HG02943 (cell line): ENCODE measurements around the gene IGFBP7.

Experiments used
- ATAC-seq: cut with Tn5 transposase; IDR thresholded peaks from one replicate; pipeline ENCODE4 v1.9.1; 2021; ENCODE audit warnings: mild to moderate bottlenecking, low read depth, moderate library complexity; ENCODE audit not compliant: unreplicated experiment

Gene IGFBP7

DNA sequence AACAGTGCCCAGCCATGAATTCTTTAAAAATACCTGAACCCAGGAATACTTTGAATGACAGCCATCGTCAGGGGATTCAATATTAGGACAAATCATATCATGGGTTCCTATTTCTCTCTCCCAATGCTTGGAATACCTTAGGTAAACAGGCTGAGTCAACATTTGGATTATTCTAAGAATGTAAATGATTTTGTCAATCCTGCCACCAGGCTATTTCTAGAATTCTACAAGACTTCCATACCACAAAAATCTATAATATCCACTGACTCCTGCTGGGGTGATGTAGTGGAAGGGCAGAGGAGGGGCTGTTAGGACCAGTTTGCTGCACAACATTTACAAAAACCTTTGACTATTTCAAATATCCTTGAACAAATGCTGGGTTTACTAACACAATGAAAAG lies 65.2 kb downstream of the IGFBP7 start:
- no peak for ATAC-seq

DNA sequence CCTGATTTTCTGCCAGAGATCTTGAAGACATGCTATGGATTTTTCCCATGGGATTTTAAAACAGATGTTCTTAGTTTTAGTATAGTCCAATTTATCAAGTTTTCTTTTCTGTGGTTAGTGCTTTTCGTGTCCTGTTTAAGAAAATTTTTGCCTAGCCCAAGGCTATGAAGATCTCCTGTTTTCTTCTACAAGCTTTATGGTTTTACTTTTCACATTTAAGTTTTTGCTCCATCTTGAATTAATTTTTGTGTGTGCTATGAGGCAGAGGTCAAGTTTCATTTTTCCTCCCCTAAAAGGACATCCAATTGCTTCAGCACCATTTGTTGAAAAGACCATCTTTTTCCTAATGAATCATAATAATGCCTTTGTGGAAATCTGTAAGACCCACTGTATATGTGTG lies 65.9 kb downstream of the IGFBP7 start:
- ATAC-seq = no peak

- ATAC-seq = no peak
Measured at GRCh38 chr4:57043347-57044251, 66.6 kb downstream of the IGFBP7 start.

DNA sequence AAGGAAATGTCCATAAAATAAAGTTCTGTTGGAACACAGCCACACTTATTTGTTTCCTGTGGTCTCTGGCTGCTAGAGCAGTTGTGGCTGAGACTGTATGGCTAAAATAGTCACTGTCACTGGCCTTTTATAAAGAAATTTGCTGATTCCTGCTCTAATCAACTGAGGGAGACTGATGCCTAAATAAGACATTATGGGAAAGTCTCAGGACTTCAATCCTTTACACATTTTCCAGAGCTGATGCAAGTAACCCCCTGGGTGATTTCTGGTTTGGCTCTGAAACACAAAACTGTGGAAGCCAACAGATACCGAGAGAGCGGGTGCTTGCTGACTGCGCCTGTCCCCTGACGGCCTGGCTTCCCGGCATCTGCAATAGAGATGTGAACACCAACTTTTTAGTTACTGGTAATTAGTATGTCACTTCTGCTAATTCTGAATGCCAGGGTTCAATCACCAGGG lies 67.4 kb downstream of the IGFBP7 start:
- ATAC-seq = no peak

DNA sequence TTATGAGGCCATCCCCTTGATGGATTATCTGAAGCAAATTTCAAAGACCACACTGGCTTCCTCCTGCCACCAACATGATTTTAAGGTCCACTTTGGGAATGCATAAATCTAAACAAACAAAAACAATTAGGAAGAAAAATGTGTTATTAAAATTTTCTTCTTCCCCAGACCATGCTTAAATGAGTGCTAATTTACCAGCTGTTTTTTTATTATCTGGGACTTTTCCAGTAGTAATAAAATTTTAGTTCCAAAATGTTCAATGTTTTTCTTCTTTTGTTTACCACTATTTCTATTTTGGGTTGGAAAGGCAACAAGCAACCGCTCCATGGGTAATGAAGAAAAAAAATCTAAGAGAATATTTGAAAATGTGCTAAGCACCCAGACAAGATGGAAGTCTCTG lies 69.2 kb downstream of the IGFBP7 start:
- ATAC-seq = no peak

DNA sequence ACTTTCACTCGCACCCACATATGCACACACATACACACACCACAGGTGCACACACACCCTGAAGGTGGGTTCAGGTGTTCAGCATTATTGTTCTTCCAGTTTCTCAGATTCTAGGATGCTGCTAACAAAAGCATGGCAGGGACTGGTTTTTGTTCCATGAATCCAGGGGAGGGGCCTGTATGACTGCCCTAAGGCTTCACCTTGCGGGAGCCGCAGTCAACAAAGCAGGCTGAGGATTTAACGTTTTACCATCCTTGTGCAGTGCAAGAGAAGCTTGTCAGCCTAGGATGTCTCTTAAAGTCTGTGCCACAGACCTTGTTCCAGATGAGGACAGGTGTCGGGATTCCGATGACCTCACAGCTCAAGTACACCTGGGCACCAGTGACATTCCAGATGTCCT lies 69.7 kb downstream of the IGFBP7 start:
- ATAC-seq = no peak

- no peak for ATAC-seq
Measured at GRCh38 chr4:57039345-57039744, 70.8 kb downstream of the IGFBP7 start.

GRCh38 chr4:57037982-57038604 lies 72.1 kb downstream of the IGFBP7 start:
- ATAC-seq = no peak

GRCh38 chr4:57034520-57034919 lies 75.7 kb downstream of the IGFBP7 start:
- no peak for ATAC-seq

DNA sequence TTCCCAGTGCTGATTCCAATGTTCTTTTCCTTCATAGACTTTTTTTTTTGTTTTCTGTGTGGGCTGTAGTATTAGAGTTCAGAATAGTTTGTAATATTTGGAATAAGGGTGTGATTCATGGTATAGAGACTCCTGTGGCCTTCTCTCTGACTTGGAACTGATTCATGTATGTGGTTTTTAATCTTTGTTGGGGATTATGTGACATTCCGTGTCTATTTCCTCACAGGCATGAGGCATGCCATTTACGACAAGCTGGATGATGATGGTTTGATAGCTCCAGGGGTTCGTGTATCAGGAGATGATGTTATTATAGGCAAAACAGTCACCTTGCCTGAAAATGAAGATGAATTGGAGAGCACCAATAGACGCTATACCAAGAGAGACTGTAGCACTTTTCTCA lies 87.1 kb downstream of the IGFBP7 start:
- ATAC-seq = no peak

DNA sequence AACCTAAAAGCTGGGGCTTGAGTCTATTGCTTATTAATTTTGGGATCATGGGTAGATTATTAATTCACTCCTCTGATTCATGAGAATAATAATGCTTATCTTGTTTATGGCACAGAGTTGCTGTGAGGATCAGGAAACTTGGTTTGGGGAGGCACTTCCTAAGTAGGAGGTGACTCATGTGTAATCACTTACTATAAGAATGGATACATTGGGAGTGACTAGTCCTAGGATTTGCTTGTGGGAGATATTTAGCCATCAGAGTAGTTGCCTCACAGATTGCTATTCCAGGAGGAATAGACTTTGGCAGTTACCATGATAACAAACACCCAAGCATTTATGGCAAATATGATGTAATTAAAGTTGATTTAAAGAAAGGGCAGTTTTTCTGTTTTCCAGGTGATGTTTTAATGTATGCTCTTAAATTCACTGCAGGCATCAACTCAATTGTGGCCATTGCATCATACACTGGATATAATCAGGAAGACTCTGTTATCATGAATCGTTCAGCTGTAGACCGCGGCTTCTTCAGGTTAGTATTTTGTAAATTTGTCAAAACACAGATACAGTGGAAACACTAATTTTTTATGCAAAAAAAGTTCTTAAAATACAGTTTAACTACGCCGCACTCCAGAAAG lies 89.6 kb downstream of the IGFBP7 start:
- ATAC-seq = no peak

GRCh38 chr4:57018980-57019379 lies 91.2 kb downstream of the IGFBP7 start:
- ATAC-seq = no peak

GRCh38 chr4:57013543-57014120 lies 96.6 kb downstream of the IGFBP7 start:
- no peak for ATAC-seq

GRCh38 chr4:56999751-57000150 lies 110.4 kb downstream of the IGFBP7 start:
- no peak for ATAC-seq

DNA sequence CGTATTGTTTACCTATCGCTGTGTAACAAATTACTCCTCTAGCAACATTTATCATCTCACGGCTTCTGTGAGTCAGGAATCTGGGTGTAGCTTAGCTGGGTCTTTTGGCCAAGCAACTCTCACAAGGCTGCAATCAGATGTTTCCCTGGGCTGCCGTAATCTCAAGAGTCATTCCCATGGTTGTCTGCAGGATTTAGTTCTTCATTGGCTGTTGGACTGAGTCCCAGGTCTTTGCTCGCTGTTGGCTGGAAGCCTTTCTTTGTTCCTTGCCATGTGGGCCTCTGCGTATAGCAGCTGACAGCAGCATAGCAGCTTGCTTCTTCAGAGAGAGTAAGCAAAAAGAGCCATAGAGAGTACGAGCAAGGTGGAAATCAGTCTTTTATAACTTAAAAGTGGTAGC lies 114.7 kb downstream of the IGFBP7 start:
- ATAC-seq = no peak

- ATAC-seq = no peak
Measured at GRCh38 chr4:56990109-56990905, 119.9 kb downstream of the IGFBP7 start.

DNA sequence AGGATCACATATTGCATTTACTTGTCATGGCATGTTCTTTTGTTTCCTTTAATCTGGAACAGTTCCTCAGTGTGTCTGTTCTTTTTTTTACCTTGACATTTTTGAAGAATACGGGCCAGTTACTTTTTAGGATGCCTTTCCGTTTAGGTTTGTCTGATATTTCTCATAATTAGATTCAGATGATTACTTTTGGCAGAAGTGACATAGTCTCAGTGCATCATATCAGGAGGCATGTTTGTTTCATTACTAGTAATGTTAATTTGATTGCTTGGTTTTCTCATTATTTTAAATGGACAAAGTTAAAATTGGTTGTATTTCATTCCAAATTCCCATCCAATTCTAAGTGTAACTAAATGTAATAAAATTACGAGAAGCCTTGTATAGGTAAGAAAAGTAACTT lies 123.2 kb downstream of the IGFBP7 start:
- ATAC-seq = no peak

- no peak for ATAC-seq
Measured at GRCh38 chr4:56986192-56986591, 124.0 kb downstream of the IGFBP7 start.

DNA sequence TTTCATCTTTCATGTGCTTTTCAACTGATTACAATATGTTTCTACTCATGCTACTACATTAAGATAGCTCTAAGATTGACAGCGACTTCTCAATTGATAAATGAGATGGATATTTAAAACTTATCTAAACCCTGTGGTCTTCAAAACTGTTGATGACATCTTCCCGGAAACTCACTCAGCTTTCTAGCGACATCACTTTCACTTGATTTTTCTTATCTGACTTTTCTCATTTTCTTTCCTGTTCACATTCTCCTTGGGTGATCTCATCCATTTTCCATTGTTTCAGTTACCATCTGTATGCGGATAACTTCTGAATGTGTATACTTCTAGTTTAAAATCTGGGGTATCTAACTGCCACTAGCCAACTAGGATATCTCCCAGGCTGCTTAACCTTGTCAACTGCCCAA lies 128.4 kb downstream of the IGFBP7 start:
- ATAC-seq = no peak
